ENCODE results near the gene C16orf96.

DNA sequence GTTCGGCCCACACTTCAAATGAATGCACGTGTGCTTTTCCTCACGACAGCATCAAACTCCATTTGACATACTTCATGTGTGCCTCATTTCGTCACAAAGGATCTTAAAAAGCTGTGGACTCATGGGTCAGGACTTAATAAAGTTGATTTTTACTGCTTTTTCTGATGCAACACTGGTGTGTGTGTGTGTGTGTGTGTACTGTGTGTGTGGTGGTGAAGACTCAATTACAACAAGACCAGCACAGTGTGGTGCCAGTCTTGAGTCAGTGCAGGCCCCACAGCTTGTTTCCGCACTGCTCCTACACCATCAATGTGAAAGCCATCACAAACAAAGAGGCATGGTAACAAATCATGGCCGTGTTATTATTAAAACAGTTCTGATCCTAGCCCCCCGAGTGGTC is 35.2 kb upstream of the C16orf96 start:
- TF ChIP-seq, protein P1, sequence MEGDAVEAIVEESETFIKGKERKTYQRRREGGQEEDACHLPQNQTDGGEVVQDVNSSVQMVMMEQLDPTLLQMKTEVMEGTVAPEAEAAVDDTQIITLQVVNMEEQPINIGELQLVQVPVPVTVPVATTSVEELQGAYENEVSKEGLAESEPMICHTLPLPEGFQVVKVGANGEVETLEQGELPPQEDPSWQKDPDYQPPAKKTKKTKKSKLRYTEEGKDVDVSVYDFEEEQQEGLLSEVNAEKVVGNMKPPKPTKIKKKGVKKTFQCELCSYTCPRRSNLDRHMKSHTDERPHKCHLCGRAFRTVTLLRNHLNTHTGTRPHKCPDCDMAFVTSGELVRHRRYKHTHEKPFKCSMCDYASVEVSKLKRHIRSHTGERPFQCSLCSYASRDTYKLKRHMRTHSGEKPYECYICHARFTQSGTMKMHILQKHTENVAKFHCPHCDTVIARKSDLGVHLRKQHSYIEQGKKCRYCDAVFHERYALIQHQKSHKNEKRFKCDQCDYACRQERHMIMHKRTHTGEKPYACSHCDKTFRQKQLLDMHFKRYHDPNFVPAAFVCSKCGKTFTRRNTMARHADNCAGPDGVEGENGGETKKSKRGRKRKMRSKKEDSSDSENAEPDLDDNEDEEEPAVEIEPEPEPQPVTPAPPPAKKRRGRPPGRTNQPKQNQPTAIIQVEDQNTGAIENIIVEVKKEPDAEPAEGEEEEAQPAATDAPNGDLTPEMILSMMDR (IDR thresholded peaks at IDR 0.05 in 2 of 3, conservative IDR thresholded peaks at IDR 0.05 in 1 of 3; ENCODE audit: borderline replicate concordance in 1 of 3, insufficient read depth in 1 of 3, low read depth in 2 of 3, low read length in 2 of 3): no peak
- TF ChIP-seq, protein P2, sequence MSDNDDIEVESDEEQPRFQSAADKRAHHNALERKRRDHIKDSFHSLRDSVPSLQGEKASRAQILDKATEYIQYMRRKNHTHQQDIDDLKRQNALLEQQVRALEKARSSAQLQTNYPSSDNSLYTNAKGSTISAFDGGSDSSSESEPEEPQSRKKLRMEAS (IDR thresholded peaks at IDR 0.05): no peak
- TF ChIP-seq FOSL1 (IDR thresholded peaks at IDR 0.05; ENCODE audit: low read depth): no peak
- TF ChIP-seq ZNF274 (IDR thresholded peaks at IDR 0.05; ENCODE audit: low read depth, low read length): no peak
- TF ChIP-seq YY1 (IDR thresholded peaks at IDR 0.05; ENCODE audit: extremely low read depth, insufficient replicate concordance, low read depth, low read length): no peak
- TF ChIP-seq SP1 (IDR thresholded peaks at IDR 0.05; ENCODE audit: low read depth): no peak
- no peak for TF ChIP-seq SIN3A (IDR thresholded peaks at IDR 0.05; ENCODE audit: low read depth)
- no peak for TF ChIP-seq EZH2 (IDR thresholded peaks at IDR 0.05)
- TF ChIP-seq POLR2A (IDR thresholded peaks at IDR 0.05; ENCODE audit: borderline replicate concordance, extremely low read depth, insufficient read depth, insufficient read length): no peak
- no peak for TF ChIP-seq RAD21 (IDR thresholded peaks at IDR 0.05; ENCODE audit: low read depth)
